ENCODE measurements around the gene RAPGEF2.
"Not testable (repeated sequence)": the region's sequence is repeated elsewhere in the genome, so short reads cannot be mapped to it uniquely, and the experiment has no call there.

GRCh38 chr4:159077018-159077417 is 25.9 kb upstream of the RAPGEF2 start:
- not testable (repeated sequence) for TF ChIP-seq CTCF (IDR thresholded peaks at IDR 0.05; ENCODE audit: insufficient read depth, low read length, poor library complexity, severe bottlenecking); EZH2phosphoT487 (conservative IDR thresholded peaks at IDR 0.05; ENCODE audit: low read length)
